DOHH2 (cell line): ENCODE measurements around the gene PELI2.

Source experiments
- CTCF ChIP-seq: fragments of 200-600 bp; sonication (generic); IDR thresholded peaks from one replicate; pipeline ENCODE4 v1.5.1; 2014; ENCODE audit warnings: antibody characterized with exemption, mild to moderate bottlenecking, low read depth, low read length; ENCODE audit not compliant: poor library complexity, severe bottlenecking
- EZH2phosphoT487 ChIP-seq: fragments of 200-600 bp; sonication (generic); IDR thresholded peaks from 2 replicates; pipeline ENCODE4 v1.6.1; 2017; ENCODE audit warnings: borderline replicate concordance, mild to moderate bottlenecking, antibody characterized with exemption, low read length, moderate library complexity, mixed read lengths

- no peak for TF ChIP-seq CTCF
- no peak for TF ChIP-seq EZH2phosphoT487
Measured at GRCh38 chr14:56126637-56126913, 8.4 kb downstream of the PELI2 start.
